ENCODE data around the gene SKI. TPM values are rescaled to one million over a fixed set of nuclear protein-coding genes. Genes with fewer than 3 reads are reported as not detected.

SKI gene
- total and polyA plus RNA-seq, 7 experiments from 2014 or later, result 0.61 to 278 (median 95.3) TPM

GRCh38 chr1:2216767-2217058 is 11.4 kb upstream of the SKI start:
- H3K9me3 Mint-ChIP-seq, result peaks cover 0 to 5% (median 0%) of the 10 kb centered on the region in 11 donors
- H3K4me1 ChIP-seq (ENCODE audit: control insufficient read depth in 2 of 2, insufficient read depth in 2 of 2, low read length in 2 of 2), result peaks cover 8 to 13% of the 10 kb centered on the region in 2 donors
- H3K4me1 Mint-ChIP-seq, result peaks cover 0 to 11% (median 3%) of the 10 kb centered on the region in 7 donors
- no peaks in the 10 kb centered on the region for H3K36me3 Mint-ChIP-seq
- intact Hi-C loops (cut with micrococcal nuclease), result no loop called here
- DNase-seq, result no peak
- H3K9me3 ChIP-seq (ENCODE audit: control insufficient read depth in 2 of 3, low read length in 3 of 3), result no peaks in the 10 kb centered on the region
- ChIA-PET POLR2A (interaction anchor here (0.6 to 1.4 kb wide), 2 partner anchors 11 to 15 kb away, joined by 3 read pairs; no protein-coding TSS in a partner anchor), CTCF (no interaction called here)
- peaks cover 0 to 11% (median 0%) of the 10 kb centered on the region in 5 donors for H3K27me3 Mint-ChIP-seq
- no peaks in the 10 kb centered on the region for H3K27me3 ChIP-seq (ENCODE audit: control insufficient read depth in 2 of 2, insufficient read depth in 2 of 2, low read length in 2 of 2)
- no peak overlapping the region for H3K27ac ChIP-seq (ENCODE audit: low read depth, low read length)
- no peak overlapping the region for H3K4me3 ChIP-seq (ENCODE audit: low read length)
- no peaks in the 10 kb centered on the region for H3K36me3 ChIP-seq (ENCODE audit: control insufficient read depth in 2 of 3, insufficient read depth in 3 of 3, low read length in 3 of 3)
- no peak overlapping the region for H3K4me3 Mint-ChIP-seq
- no peak overlapping the region for H3K27ac Mint-ChIP-seq
- ATAC-seq, result no peak

GRCh38 chr1:2221271-2221670 is 6.8 kb upstream of the SKI start:
- peaks cover 0 to 5% (median 0%) of the 10 kb centered on the region in 11 donors for H3K9me3 Mint-ChIP-seq
- Histone ChIP-seq H3K9me3 (ENCODE audit: control insufficient read depth in 2 of 3, low read length in 3 of 3) (no peaks in the 10 kb centered on the region), H3K27ac (ENCODE audit: low read depth, low read length) (no peak overlapping the region), H3K4me1 (ENCODE audit: control insufficient read depth in 2 of 2, insufficient read depth in 2 of 2, low read length in 2 of 2) (peaks cover 0 to under 1% of the 10 kb centered on the region in 2 donors), H3K27me3 (ENCODE audit: control insufficient read depth in 2 of 2, insufficient read depth in 2 of 2, low read length in 2 of 2) (no peaks in the 10 kb centered on the region), H3K36me3 (ENCODE audit: control insufficient read depth in 2 of 3, insufficient read depth in 3 of 3, low read length in 3 of 3) (no peaks in the 10 kb centered on the region), H3K4me3 (ENCODE audit: low read length) (no peak overlapping the region)
- ATAC-seq (no peak), DNase-seq (no peak)
- no peaks in the 10 kb centered on the region for H3K36me3 Mint-ChIP-seq
- POLR2A ChIA-PET, result interaction anchor here (1.3 kb wide), 1 partner anchor 9 kb away, joined by 3 read pairs; no protein-coding TSS in a partner anchor
- peak overlapping the region in 2 of 9 donors; percentile 36 to 57 for H3K27ac Mint-ChIP-seq
- CTCF ChIA-PET, result no interaction called here
- H3K4me1 Mint-ChIP-seq, result peaks cover 0 to 8% (median 6%) of the 10 kb centered on the region in 7 donors
- intact Hi-C loops (cut with micrococcal nuclease), result no loop called here
- peaks cover 0 to 17% (median 0%) of the 10 kb centered on the region in 5 donors for H3K27me3 Mint-ChIP-seq
- H3K4me3 Mint-ChIP-seq, result no peak overlapping the region

GRCh38 chr1:2224170-2224584 is 3.9 kb upstream of the SKI start:
- CTCF ChIA-PET, result interaction anchor here (0.7 to 0.9 kb wide), 2 partner anchors 16 to 77 kb away, joined by 3 to 5 read pairs; no protein-coding TSS in a partner anchor
- Mint-ChIP-seq H3K4me3 (peak overlapping the region in 1 of 10 donors; percentile 6), H3K9me3 (peaks cover 0 to 3% (median 0%) of the 10 kb centered on the region in 11 donors), H3K36me3 (peaks cover 0 to 2% (median 0%) of the 10 kb centered on the region in 5 donors), H3K27me3 (peaks cover 0 to 12% (median 0%) of the 10 kb centered on the region in 5 donors), H3K4me1 (peaks cover 0 to 10% (median 5%) of the 10 kb centered on the region in 7 donors), H3K27ac (peak overlapping the region in 5 of 9 donors; percentile 25 to 57 (median 41))
- Histone ChIP-seq H3K4me1 (ENCODE audit: control insufficient read depth in 2 of 2, insufficient read depth in 2 of 2, low read length in 2 of 2) (peaks cover 0 to 5% of the 10 kb centered on the region in 2 donors), H3K27ac (ENCODE audit: low read depth, low read length) (no peak overlapping the region), H3K36me3 (ENCODE audit: control insufficient read depth in 2 of 3, insufficient read depth in 3 of 3, low read length in 3 of 3) (peaks cover 0 to 4% (median 0%) of the 10 kb centered on the region in 3 experiments), H3K27me3 (ENCODE audit: control insufficient read depth in 2 of 2, insufficient read depth in 2 of 2, low read length in 2 of 2) (no peaks in the 10 kb centered on the region), H3K4me3 (ENCODE audit: low read length) (no peak overlapping the region), H3K9me3 (ENCODE audit: control insufficient read depth in 2 of 3, low read length in 3 of 3) (no peaks in the 10 kb centered on the region)
- POLR2A ChIA-PET, result interaction anchor here (1.1 to 1.3 kb wide), 2 partner anchors 12 to 68 kb away, joined by 3 read pairs; no protein-coding TSS in a partner anchor
- DNase-seq, result no peak
- intact Hi-C loops (cut with micrococcal nuclease), result no loop called here
- no peak for ATAC-seq

GRCh38 chr1:2224631-2225428 is 3.3 kb upstream of the SKI start:
- intact Hi-C loops (cut with micrococcal nuclease), result no loop called here
- Mint-ChIP-seq H3K4me1 (peaks cover 0 to 10% (median 6%) of the 10 kb centered on the region in 7 donors), H3K27me3 (peaks cover 0 to 11% (median 0%) of the 10 kb centered on the region in 5 donors), H3K27ac (peak overlapping the region in 5 of 9 donors; percentile 17 to 63 (median 41)), H3K4me3 (peak overlapping the region in 2 of 10 donors; percentile 6 to 51), H3K9me3 (peaks cover 0 to 3% (median 0%) of the 10 kb centered on the region in 11 donors), H3K36me3 (peaks cover 0 to 8% (median 3%) of the 10 kb centered on the region in 5 donors)
- DNase-seq, result no peak
- Histone ChIP-seq H3K36me3 (ENCODE audit: control insufficient read depth in 2 of 3, insufficient read depth in 3 of 3, low read length in 3 of 3) (peaks cover 0 to 10% (median 0%) of the 10 kb centered on the region in 3 experiments), H3K27ac (ENCODE audit: low read depth, low read length) (no peak overlapping the region), H3K4me3 (ENCODE audit: low read length) (no peak overlapping the region), H3K27me3 (ENCODE audit: control insufficient read depth in 2 of 2, insufficient read depth in 2 of 2, low read length in 2 of 2) (no peaks in the 10 kb centered on the region), H3K4me1 (ENCODE audit: control insufficient read depth in 2 of 2, insufficient read depth in 2 of 2, low read length in 2 of 2) (peaks cover 0 to 5% of the 10 kb centered on the region in 2 donors), H3K9me3 (ENCODE audit: control insufficient read depth in 2 of 3, low read length in 3 of 3) (no peaks in the 10 kb centered on the region)
- POLR2A ChIA-PET, result interaction anchor here (0.7 to 1.1 kb wide), 2 partner anchors 19 to 67 kb away, joined by 3 to 4 read pairs; no protein-coding TSS in a partner anchor
- ATAC-seq, result no peak
- CTCF ChIA-PET, result interaction anchor here (0.7 to 0.9 kb wide), 3 partner anchors 15 to 91 kb away, joined by 3 to 5 read pairs (median 3); no protein-coding TSS in a partner anchor

- peak in 1 of 9 donors; percentile 35 for DNase-seq
- ATAC-seq, result no peak
- H3K27me3 ChIP-seq (ENCODE audit: control insufficient read depth in 2 of 2, insufficient read depth in 2 of 2, low read length in 2 of 2), result no peaks in the 10 kb centered on the region
- ChIA-PET POLR2A (interaction anchor here (1.0 to 8.1 kb wide), 10 partner anchors 15 to 165 kb away, joined by 3 to 99 read pairs (median 6); partner anchors contain the start of genes FAAP20, MORN1 and RER1), CTCF (no interaction called here)
- intact Hi-C loops (cut with micrococcal nuclease), result loop anchor here (1.0 to 2.0 kb wide), 5 partner anchors 14 to 322 kb away; partner anchors contain the start of genes MORN1 (in 1 of the 2) and RER1 (in 1 of the 2)
- peaks cover 0 to 28% (median 0%) of the 10 kb centered on the region in 3 experiments for H3K36me3 ChIP-seq (ENCODE audit: control insufficient read depth in 2 of 3, insufficient read depth in 3 of 3, low read length in 3 of 3)
- peaks cover 6 to 18% (median 10%) of the 10 kb centered on the region in 7 donors for H3K4me1 Mint-ChIP-seq
- peak overlapping the region; percentile 33 for H3K4me3 ChIP-seq (ENCODE audit: low read length)
- H3K27me3 Mint-ChIP-seq, result peaks cover 0 to 8% (median 0%) of the 10 kb centered on the region in 5 donors
- peaks cover 0 to 12% (median 4%) of the 10 kb centered on the region in 5 donors for H3K36me3 Mint-ChIP-seq
- peaks cover 5 to 6% of the 10 kb centered on the region in 2 donors for H3K4me1 ChIP-seq (ENCODE audit: control insufficient read depth in 2 of 2, insufficient read depth in 2 of 2, low read length in 2 of 2)
- H3K4me3 Mint-ChIP-seq, result peak overlapping the region; percentile 71 to 92 (median 86)
- H3K27ac Mint-ChIP-seq, result peak overlapping the region in 8 of 9 donors; percentile 68 to 98 (median 92)
- H3K9me3 Mint-ChIP-seq, result peaks cover 0 to 6% (median 0%) of the 10 kb centered on the region in 11 donors
- no peaks in the 10 kb centered on the region for H3K9me3 ChIP-seq (ENCODE audit: control insufficient read depth in 2 of 3, low read length in 3 of 3)
- H3K27ac ChIP-seq (ENCODE audit: low read depth, low read length), result peak overlapping the region; percentile 72
Observed at GRCh38 chr1:2226525-2227345, 1.4 kb upstream of the SKI start.
